Loucy (cell line): ENCODE measurements around the gene MAP1A.

Source experiments
- CTCF ChIP-seq: fragments of 200-600 bp; sonication (generic); conservative IDR thresholded peaks from 2 replicates; pipeline ENCODE4 v1.5.1; 2014; ENCODE audit warnings: mild to moderate bottlenecking, antibody characterized with exemption, low read length
- EZH2phosphoT487 ChIP-seq: fragments of 200-600 bp; IDR thresholded peaks from 2 replicates; pipeline ENCODE4 v1.6.1; 2018; ENCODE audit warnings: antibody characterized with exemption, mild to moderate bottlenecking, moderate library complexity, borderline replicate concordance

DNA sequence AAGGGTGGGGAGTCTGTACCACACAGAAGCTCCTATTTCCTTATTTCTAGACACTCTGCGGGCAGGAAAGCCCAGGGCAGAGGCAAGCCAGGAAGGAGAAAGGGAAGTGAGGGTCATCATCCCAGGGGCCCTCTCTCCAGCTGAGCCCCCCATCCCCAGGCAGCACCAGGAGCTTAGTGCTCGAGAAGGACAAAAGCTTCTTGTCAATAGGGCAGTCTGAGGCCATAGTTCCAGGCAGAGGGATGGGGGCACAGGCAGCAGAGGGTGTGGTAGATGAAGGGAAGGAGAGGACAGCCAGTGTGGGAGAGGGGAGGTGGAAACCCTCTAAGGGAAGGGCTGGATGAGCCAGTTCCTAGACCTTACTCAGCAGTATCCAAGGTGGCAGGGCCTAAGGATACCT, 2.7 kb downstream of the MAP1A start:
- no peak for TF ChIP-seq CTCF
- TF ChIP-seq EZH2phosphoT487: no peak
